Activated CD4-positive, alpha-beta T cell treated with anti-CD3 and anti-CD28 coated beads, Interleukin-2, amount 10 ng/mL, durations not matched to agents 7 days and 5 days (primary cell): ENCODE data around the gene PREX1. TPM values are rescaled to one million over a fixed set of nuclear protein-coding genes. Genes with fewer than 3 reads are reported as not detected.

Source experiments
- CTCF ChIA-PET: fragments of 350-600 bp; sonication (Branson Sonifier 250); formaldehyde crosslinking; loops from one replicate; lab custom pipeline; 2021; ENCODE audit warnings: antibody characterized with exemption; lab: Charles Lee
- POLR2A ChIA-PET: fragments of 350-600 bp; sonication (Branson Sonifier 250); formaldehyde crosslinking; loops from one replicate; lab custom pipeline; 2021; ENCODE audit warnings: antibody characterized with exemption; lab: Charles Lee
- DNase-seq: peaks from one replicate; pipeline ENCODE4 v3.0.0-alpha.2; 2020
- H3K27ac Mint-ChIP-seq: one replicate; pipeline ENCODE4 v1.8.0; 2021; ENCODE audit warnings: mild to moderate bottlenecking, moderate library complexity, mixed read lengths
- H3K27me3 Mint-ChIP-seq: one replicate; pipeline ENCODE4 v1.8.0; 2021; ENCODE audit warnings: mixed read lengths
- H3K36me3 Mint-ChIP-seq: one replicate; pipeline ENCODE4 v1.8.0; 2021; ENCODE audit warnings: low read depth, mixed read lengths
- H3K4me1 Mint-ChIP-seq: one replicate; pipeline ENCODE4 v1.8.0; 2021; ENCODE audit warnings: mixed read lengths
- H3K4me3 Mint-ChIP-seq: one replicate; pipeline ENCODE4 v1.8.0; 2021; ENCODE audit warnings: mild to moderate bottlenecking, moderate library complexity, mixed read lengths
- H3K9me3 Mint-ChIP-seq: one replicate; pipeline ENCODE4 v1.8.0; 2021; ENCODE audit warnings: mixed read lengths
- total RNA-seq, 2 experiments: library from RNA; stranded (reverse); gene quantifications; one replicate each; pipeline ENCODE4 v1.2.3, GENCODE V29; 2021

The PREX1 gene
- total RNA-seq, 2 experiments from 2014 or later, result 81.0 to 86.1 TPM

GRCh38 chr20:48673507-48673906 is 154.3 kb downstream of the PREX1 start:
- POLR2A ChIA-PET, result no interaction called here
- Mint-ChIP-seq H3K9me3 (no peaks in the 10 kb centered on the region), H3K36me3 (peaks cover 39% of the 10 kb centered on the region), H3K4me1 (no peaks in the 10 kb centered on the region), H3K27me3 (no peaks in the 10 kb centered on the region), H3K27ac (peak overlapping the region; percentile 12), H3K4me3 (no peak overlapping the region)
- no peak for DNase-seq
- CTCF ChIA-PET, result interaction anchor here (0.6 to 1.2 kb wide), 3 partner anchors 9 to 491 kb away, joined by 3 read pairs; no protein-coding TSS in a partner anchor

- Mint-ChIP-seq H3K9me3 (no peaks in the 10 kb centered on the region), H3K27me3 (no peaks in the 10 kb centered on the region), H3K27ac (peak overlapping the region; percentile 4), H3K4me1 (no peaks in the 10 kb centered on the region), H3K4me3 (no peak overlapping the region), H3K36me3 (peaks cover 38% of the 10 kb centered on the region)
- POLR2A ChIA-PET, result no interaction called here
- DNase-seq, result no peak
- CTCF ChIA-PET, result interaction anchor here (1.2 kb wide), 1 partner anchor 24 kb away, joined by 3 read pairs; no protein-coding TSS in a partner anchor
These were observed 155.5 kb downstream of the PREX1 start for GRCh38 chr20:48672324-48672723.

GRCh38 chr20:48671141-48671540 is 156.7 kb downstream of the PREX1 start:
- no peaks in the 10 kb centered on the region for H3K27me3 Mint-ChIP-seq
- H3K4me3 Mint-ChIP-seq, result no peak overlapping the region
- no peak for DNase-seq
- H3K9me3 Mint-ChIP-seq, result no peaks in the 10 kb centered on the region
- H3K27ac Mint-ChIP-seq, result no peak overlapping the region
- CTCF ChIA-PET, result interaction anchor here (1.5 kb wide), 1 partner anchor 15 kb away, joined by 5 read pairs; no protein-coding TSS in a partner anchor
- no peaks in the 10 kb centered on the region for H3K4me1 Mint-ChIP-seq
- POLR2A ChIA-PET, result no interaction called here
- peaks cover 33% of the 10 kb centered on the region for H3K36me3 Mint-ChIP-seq

GRCh38 chr20:48669946-48670605 is 157.7 kb downstream of the PREX1 start:
- ChIA-PET POLR2A (no interaction called here), CTCF (interaction anchor here (0.9 to 1.5 kb wide), 2 partner anchors 13 to 236 kb away, joined by 3 to 5 read pairs; no protein-coding TSS in a partner anchor)
- Mint-ChIP-seq H3K4me3 (no peak overlapping the region), H3K9me3 (no peaks in the 10 kb centered on the region), H3K27me3 (no peaks in the 10 kb centered on the region), H3K36me3 (peaks cover 28% of the 10 kb centered on the region), H3K27ac (no peak overlapping the region), H3K4me1 (no peaks in the 10 kb centered on the region)
- DNase-seq, result no peak

- Mint-ChIP-seq H3K27ac (peak overlapping the region; percentile 1), H3K9me3 (no peaks in the 10 kb centered on the region), H3K4me3 (no peak overlapping the region), H3K4me1 (peaks cover 4% of the 10 kb centered on the region), H3K27me3 (no peaks in the 10 kb centered on the region), H3K36me3 (peaks cover 26% of the 10 kb centered on the region)
- ChIA-PET POLR2A (no interaction called here), CTCF (interaction anchor here (0.6 to 2.2 kb wide), 4 partner anchors 28 to 232 kb away, joined by 3 to 4 read pairs (median 3); no protein-coding TSS in a partner anchor)
- no peak for DNase-seq
These were observed 159.3 kb downstream of the PREX1 start for GRCh38 chr20:48668451-48668946.

- DNase-seq, result no peak
- H3K4me1 Mint-ChIP-seq, result peaks cover 4% of the 10 kb centered on the region
- no peaks in the 10 kb centered on the region for H3K27me3 Mint-ChIP-seq
- peaks cover 29% of the 10 kb centered on the region for H3K36me3 Mint-ChIP-seq
- no peak overlapping the region for H3K4me3 Mint-ChIP-seq
- CTCF ChIA-PET, result interaction anchor here (0.6 to 2.2 kb wide), 4 partner anchors 10 to 232 kb away, joined by 3 to 5 read pairs (median 4); no protein-coding TSS in a partner anchor
- H3K9me3 Mint-ChIP-seq, result no peaks in the 10 kb centered on the region
- peak overlapping the region; percentile 1 for H3K27ac Mint-ChIP-seq
- POLR2A ChIA-PET, result no interaction called here
These were observed 159.8 kb downstream of the PREX1 start for GRCh38 chr20:48667889-48668413.

GRCh38 chr20:48667481-48667880 is 160.3 kb downstream of the PREX1 start:
- Mint-ChIP-seq H3K27ac (no peak overlapping the region), H3K36me3 (peaks cover 31% of the 10 kb centered on the region), H3K27me3 (no peaks in the 10 kb centered on the region), H3K4me3 (no peak overlapping the region), H3K4me1 (peaks cover 4% of the 10 kb centered on the region), H3K9me3 (no peaks in the 10 kb centered on the region)
- ChIA-PET POLR2A (no interaction called here), CTCF (interaction anchor here (1.2 to 2.2 kb wide), 4 partner anchors 10 to 233 kb away, joined by 3 to 5 read pairs (median 4); no protein-coding TSS in a partner anchor)
- DNase-seq, result no peak

GRCh38 chr20:48665785-48666184 is 162.0 kb downstream of the PREX1 start:
- H3K27ac Mint-ChIP-seq, result no peak overlapping the region
- ChIA-PET POLR2A (no interaction called here), CTCF (interaction anchor here (0.5 kb wide), 1 partner anchor 1009 kb away, joined by 4 read pairs; no protein-coding TSS in a partner anchor)
- no peak overlapping the region for H3K4me3 Mint-ChIP-seq
- peaks cover 25% of the 10 kb centered on the region for H3K36me3 Mint-ChIP-seq
- no peaks in the 10 kb centered on the region for H3K27me3 Mint-ChIP-seq
- no peak for DNase-seq
- H3K9me3 Mint-ChIP-seq, result no peaks in the 10 kb centered on the region
- H3K4me1 Mint-ChIP-seq, result peaks cover 4% of the 10 kb centered on the region

GRCh38 chr20:48662711-48663110 is 165.1 kb downstream of the PREX1 start:
- Mint-ChIP-seq H3K36me3 (peaks cover 47% of the 10 kb centered on the region), H3K27me3 (no peaks in the 10 kb centered on the region), H3K4me1 (peaks cover 19% of the 10 kb centered on the region), H3K4me3 (no peak overlapping the region), H3K27ac (no peak overlapping the region), H3K9me3 (peaks cover 4% of the 10 kb centered on the region)
- ChIA-PET POLR2A (no interaction called here), CTCF (interaction anchor here (1.4 kb wide), 1 partner anchor 242 kb away, joined by 3 read pairs; no protein-coding TSS in a partner anchor)
- no peak for DNase-seq

- POLR2A ChIA-PET, result no interaction called here
- H3K27ac Mint-ChIP-seq, result no peak overlapping the region
- H3K27me3 Mint-ChIP-seq, result no peaks in the 10 kb centered on the region
- H3K4me1 Mint-ChIP-seq, result peaks cover 21% of the 10 kb centered on the region
- DNase-seq, result no peak
- peaks cover 51% of the 10 kb centered on the region for H3K36me3 Mint-ChIP-seq
- H3K9me3 Mint-ChIP-seq, result peaks cover 4% of the 10 kb centered on the region
- CTCF ChIA-PET, result interaction anchor here (0.6 to 1.4 kb wide), 2 partner anchors 243 to 272 kb away, joined by 3 read pairs; no protein-coding TSS in a partner anchor
- no peak overlapping the region for H3K4me3 Mint-ChIP-seq
These were observed 166.0 kb downstream of the PREX1 start for GRCh38 chr20:48661575-48662455.

- H3K36me3 Mint-ChIP-seq, result peaks cover 60% of the 10 kb centered on the region
- peaks cover 4% of the 10 kb centered on the region for H3K9me3 Mint-ChIP-seq
- no peak for DNase-seq
- ChIA-PET CTCF (no interaction called here), POLR2A (no interaction called here)
- no peaks in the 10 kb centered on the region for H3K27me3 Mint-ChIP-seq
- H3K27ac Mint-ChIP-seq, result no peak overlapping the region
- H3K4me3 Mint-ChIP-seq, result no peak overlapping the region
- peaks cover 21% of the 10 kb centered on the region for H3K4me1 Mint-ChIP-seq
These were observed 167.0 kb downstream of the PREX1 start for GRCh38 chr20:48660788-48661187.

- no peak overlapping the region for H3K4me3 Mint-ChIP-seq
- peaks cover 57% of the 10 kb centered on the region for H3K36me3 Mint-ChIP-seq
- H3K27ac Mint-ChIP-seq, result peak overlapping the region; percentile 59
- DNase-seq, result no peak
- H3K9me3 Mint-ChIP-seq, result peaks cover 4% of the 10 kb centered on the region
- peaks cover 21% of the 10 kb centered on the region for H3K4me1 Mint-ChIP-seq
- H3K27me3 Mint-ChIP-seq, result no peaks in the 10 kb centered on the region
- ChIA-PET POLR2A (no interaction called here), CTCF (interaction anchor here (1.2 to 1.3 kb wide), 2 partner anchors 9 to 25 kb away, joined by 3 read pairs; no protein-coding TSS in a partner anchor)
These were observed 167.9 kb downstream of the PREX1 start for GRCh38 chr20:48659858-48660257.
